H1 (cell line): ENCODE results near the gene APOO. TPM values are rescaled to one million over a fixed set of nuclear protein-coding genes. Genes with fewer than 3 reads are reported as not detected.

ENCODE experiments used
- CTCF ChIA-PET: fragments of 300-600 bp; sonication (Branson Sonifier 250); formaldehyde crosslinking; loops from one replicate; lab custom pipeline; 2021; ENCODE audit not compliant: partially characterized antibody; lab: Charles Lee
- POLR2A ChIA-PET: fragments of 300-600 bp; sonication (Branson Sonifier 250); formaldehyde crosslinking; loops from one replicate; lab custom pipeline; 2021; ENCODE audit warnings: inconsistent platforms; ENCODE audit not compliant: partially characterized antibody; lab: Charles Lee
- DNase-seq, 2 experiments: peaks; one replicate each; pipeline versions ENCODE4 v3.0.0 to v3.0.0-alpha.2; 2010 to 2022; ENCODE audit warnings: low spot score in 2 of 2, low read depth in 1 of 2, mixed read lengths in 1 of 2
- FAIRE-seq: peaks from 2 replicates; lab custom pipeline; 2011; peaks lifted over from hg19 to GRCh38; lab: Jason Lieb, UNC
- H2AFZ ChIP-seq: 2 replicates; pipeline ENCODE4 v1.8.1; 2012; ENCODE audit warnings: low read length, inconsistent platforms
- H2AK5ac ChIP-seq: 2 replicates; pipeline ENCODE4 v1.6.1; 2013; ENCODE audit warnings: low read depth, low read length
- H2BK120ac ChIP-seq: replicated peaks from 2 replicates; pipeline ENCODE3; 2013; ENCODE audit warnings: low read depth, low read length, inconsistent platforms
- H2BK12ac ChIP-seq: 2 replicates; pipeline ENCODE4 v1.6.1; 2013; ENCODE audit warnings: low read depth, low read length
- H2BK15ac ChIP-seq: 2 replicates; pipeline ENCODE4 v1.6.1; 2013; ENCODE audit warnings: low read length
- H2BK20ac ChIP-seq: 2 replicates; pipeline ENCODE4 v1.6.1; 2013; ENCODE audit warnings: low read length
- H2BK5ac ChIP-seq: 2 replicates; pipeline ENCODE4 v1.6.1; 2013; ENCODE audit warnings: low read depth, low read length
- H3K14ac ChIP-seq: 2 replicates; pipeline ENCODE4 v1.6.1; 2013; ENCODE audit warnings: inconsistent platforms; ENCODE audit not compliant: insufficient read length
- H3K18ac ChIP-seq: 2 replicates; pipeline ENCODE4 v1.6.1; 2013; ENCODE audit warnings: low read length; ENCODE audit errors: extremely low read depth
- H3K23ac ChIP-seq: 2 replicates; pipeline ENCODE4 v1.6.1; 2013; ENCODE audit warnings: inconsistent platforms; ENCODE audit not compliant: insufficient read length
- H3K23me2 ChIP-seq: 2 replicates; pipeline ENCODE4 v1.6.1; 2013; ENCODE audit warnings: low read depth, low read length
- H3K27ac ChIP-seq: 2 replicates; pipeline ENCODE4 v1.6.1; 2011; ENCODE audit warnings: low read depth, low read length, inconsistent platforms
- H3K27me3 ChIP-seq, 4 experiments: replicated peaks in 1 of 4; 1 replicate in 1 of 4; 2 replicates in 3 of 4; pipeline versions ENCODE4 v1.6.1 to v1.8.1; 2011 to 2013; ENCODE audit warnings: low read length in 3 of 4, mild to moderate bottlenecking in 3 of 4, inconsistent platforms in 2 of 4, mixed read lengths in 2 of 4, moderate library complexity in 1 of 4; ENCODE audit not compliant: control insufficient read depth in 3 of 4, insufficient read depth in 3 of 4; ENCODE audit errors: extremely low read depth in 1 of 4
- H3K36me3 ChIP-seq, 4 experiments: 2 replicates each; pipeline versions ENCODE4 v1.6.1 to v1.8.1; 2011 to 2013; ENCODE audit warnings: mild to moderate bottlenecking in 4 of 4, low read length in 3 of 4, moderate library complexity in 2 of 4, control low read depth in 1 of 4, inconsistent platforms in 1 of 4; ENCODE audit not compliant: insufficient read depth in 4 of 4, control insufficient read depth in 2 of 4
- H3K4ac ChIP-seq: replicated peaks from 2 replicates; pipeline ENCODE3; 2013; ENCODE audit warnings: low read length, low read depth, mixed read lengths, inconsistent platforms; ENCODE audit not compliant: insufficient read length
- H3K4me1 ChIP-seq, 4 experiments: replicated peaks in 1 of 4; 1 replicate in 1 of 4; 2 replicates in 3 of 4; pipeline versions ENCODE4 v1.6.1 to v1.8.1; 2011 to 2013; ENCODE audit warnings: low read length in 3 of 4, inconsistent platforms in 2 of 4, mixed read lengths in 1 of 4; ENCODE audit not compliant: insufficient read depth in 4 of 4, control insufficient read depth in 3 of 4
- H3K4me2 ChIP-seq, 2 experiments: 2 replicates each; pipeline versions ENCODE4 v1.6.1 to v1.8.1; 2011 to 2013; ENCODE audit warnings: low read depth in 2 of 2, low read length in 2 of 2, control low read depth in 1 of 2, inconsistent platforms in 1 of 2, mild to moderate bottlenecking in 1 of 2; ENCODE audit not compliant: insufficient read depth in 1 of 2
- H3K4me3 ChIP-seq, 4 experiments: fragments of 200-600, 300-600 bp in 1 of 4; sonication (generic), shearing (Covaris generic), sonication (Bioruptor Twin) in 1 of 4; 2 replicates each; pipeline versions ENCODE4 v1.5.1 to v1.8.1; 2011 to 2016; ENCODE audit warnings: low read length in 4 of 4, low read depth in 3 of 4, control low read depth in 2 of 4, inconsistent platforms in 2 of 4, mild to moderate bottlenecking in 2 of 4, mixed read lengths in 1 of 4, moderate library complexity in 1 of 4; ENCODE audit not compliant: insufficient read depth in 2 of 4; ENCODE audit errors: extremely low read depth in 1 of 4
- H3K56ac ChIP-seq: replicated peaks from 2 replicates; pipeline ENCODE3; 2013; ENCODE audit warnings: low read depth, mild to moderate bottlenecking, mixed read lengths, low read length, inconsistent platforms; ENCODE audit not compliant: insufficient read length
- H3K79me1 ChIP-seq: 2 replicates; pipeline ENCODE4 v1.6.1; 2013; ENCODE audit warnings: low read depth, low read length, control low read depth
- H3K79me2 ChIP-seq, 2 experiments: 2 replicates each; pipeline versions ENCODE4 v1.6.1 to v1.8.1; 2012 to 2013; ENCODE audit warnings: low read length in 2 of 2, mild to moderate bottlenecking in 2 of 2, inconsistent platforms in 1 of 2; ENCODE audit not compliant: insufficient read depth in 2 of 2, control insufficient read depth in 1 of 2
- H3K9ac ChIP-seq, 4 experiments: replicated peaks in 1 of 4; 1 replicate in 1 of 4; 2 replicates in 3 of 4; pipeline versions ENCODE4 v1.6.1 to v1.8.1; 2011 to 2013; ENCODE audit warnings: low read depth in 3 of 4, low read length in 3 of 4, control low read depth in 2 of 4, mild to moderate bottlenecking in 2 of 4, moderate library complexity in 2 of 4, inconsistent platforms in 1 of 4; ENCODE audit errors: extremely low read depth in 1 of 4
- H3K9me3 ChIP-seq, 2 experiments: 2 replicates each; pipeline versions ENCODE4 v1.6.1 to v1.8.1; 2012 to 2013; ENCODE audit warnings: mild to moderate bottlenecking in 2 of 2, moderate library complexity in 2 of 2, control low read depth in 1 of 2, inconsistent platforms in 1 of 2, low read depth in 1 of 2, low read length in 1 of 2, mixed read lengths in 1 of 2; ENCODE audit not compliant: insufficient read depth in 2 of 2
- H4K20me1 ChIP-seq, 2 experiments: replicated peaks in 1 of 2; 2 replicates each; pipeline versions ENCODE3 to v1.8.1; 2011 to 2013; ENCODE audit warnings: inconsistent platforms in 2 of 2, low read length in 2 of 2, mild to moderate bottlenecking in 1 of 2; ENCODE audit not compliant: insufficient read depth in 2 of 2, control insufficient read depth in 1 of 2
- H4K5ac ChIP-seq: 2 replicates; pipeline ENCODE4 v1.6.1; 2013; ENCODE audit warnings: low read length, low read depth, mixed read lengths, inconsistent platforms; ENCODE audit not compliant: insufficient read length
- H4K8ac ChIP-seq: 2 replicates; pipeline ENCODE4 v1.8.0; 2013; ENCODE audit warnings: mild to moderate bottlenecking, moderate library complexity, low read length, inconsistent platforms; ENCODE audit not compliant: insufficient read depth; ENCODE audit errors: extremely low read depth
- H4K91ac ChIP-seq: replicated peaks from 2 replicates; pipeline ENCODE3; 2013; ENCODE audit warnings: low read length, mixed read lengths, inconsistent platforms; ENCODE audit not compliant: insufficient read length
- CREB1 ChIP-seq: IDR thresholded peaks from 2 replicates; pipeline ENCODE4 v1.6.1; 2012; ENCODE audit warnings: inconsistent platforms
- CTBP2 ChIP-seq: IDR thresholded peaks from 2 replicates; pipeline ENCODE4 v1.7.0; 2011; ENCODE audit warnings: borderline replicate concordance, mild to moderate bottlenecking, moderate library complexity, mixed read lengths, low read length; ENCODE audit not compliant: insufficient read depth, insufficient read length
- HDAC2 ChIP-seq, 2 experiments: fragments of 300-600 bp in 1 of 2; sonication (generic) in 1 of 2; IDR thresholded peaks; 2 replicates each; pipeline ENCODE4 v1.6.1; 2011 to 2012; ENCODE audit warnings: low read depth in 2 of 2, low read length in 2 of 2, mild to moderate bottlenecking in 2 of 2, moderate library complexity in 2 of 2, borderline replicate concordance in 1 of 2, inconsistent platforms in 1 of 2
- KDM1A ChIP-seq: fragments of 200-600, 300-600 bp; sonication (generic); IDR thresholded peaks from 2 replicates; pipeline ENCODE4 v1.7.1; 2016; ENCODE audit warnings: mild to moderate bottlenecking, low read length, borderline replicate concordance
- RBBP5 ChIP-seq: IDR thresholded peaks from 2 replicates; pipeline ENCODE4 v1.7.1; 2012; ENCODE audit warnings: low read depth, mild to moderate bottlenecking, inconsistent platforms, low read length, moderate library complexity, borderline replicate concordance
- RFX5 ChIP-seq: IDR thresholded peaks from 2 replicates; pipeline ENCODE4 v1.6.1; 2011; ENCODE audit warnings: low read depth, low read length, improper control_type of control experiment, borderline replicate concordance
- SRF ChIP-seq: IDR thresholded peaks from 2 replicates; pipeline ENCODE4 v1.6.1; 2011; ENCODE audit warnings: mild to moderate bottlenecking, low read depth, low read length, moderate library complexity
- TBP ChIP-seq: IDR thresholded peaks from 2 replicates; pipeline ENCODE4 v1.6.1; 2011; ENCODE audit warnings: low read depth, low read length, improper control_type of control experiment
- WGBS, 2 experiments: shearing (Covaris generic) in 1 of 2; methylation state at CpG; one replicate each; pipeline versions ENCODE4 v1.1.6 to v1.1.7; 2013 to 2015; ENCODE audit warnings: low lambda C conversion rate in 2 of 2, mixed read lengths in 2 of 2, inconsistent platforms in 1 of 2, low coverage in 1 of 2, missing lambda C conversion rate in 1 of 2; ENCODE audit not compliant: insufficient replicate concordance in 2 of 2, insufficient coverage in 1 of 2, insufficient read length in 1 of 2; ENCODE audit errors: extremely low coverage in 1 of 2, missing lambda C conversion rate in 1 of 2; 5-methylcytosine and 5-hydroxymethylcytosine counted together
- polyA plus RNA-seq, 7 experiments: library from polyadenylated mRNA; depleted of rRNA in 3 of 7; stranded (reverse) in 5 of 7; unstranded in 2 of 7; fragments of >200 nt in 5 of 7; fragments of 200-250 nt in 2 of 7; gene quantifications; 1 replicate in 5 of 7; 2 replicates in 1 of 7; 4 replicates in 1 of 7; pipeline versions ENCODE4 v1.2.1 to v1.2.3, GENCODE V29; 2011 to 2013; ENCODE audit warnings: missing spikeins in 2 of 7, mixed read lengths in 2 of 7
- total RNA-seq: library from RNA; stranded (reverse); fragmentation: NEBNext Ultra II Directional; extraction: Animal tissue kit (Norgen Biotek cat#: 25700); gene quantifications from 2 replicates; pipeline ENCODE4 v1.2.1, GENCODE V29; 2021
- TF ChIP-seq, protein P1 (sequence below): IDR thresholded peaks from 2 replicates; pipeline ENCODE4 v1.6.1; 2011; ENCODE audit warnings: low read depth, mild to moderate bottlenecking, low read length; ENCODE audit not compliant: insufficient read depth

The APOO gene
- total and polyA plus RNA-seq, 2 of the 8 experiments (the other 6 are each of a cell fraction or from before 2014, with no cell fraction given) = 25.7 to 45.0 TPM

DNA sequence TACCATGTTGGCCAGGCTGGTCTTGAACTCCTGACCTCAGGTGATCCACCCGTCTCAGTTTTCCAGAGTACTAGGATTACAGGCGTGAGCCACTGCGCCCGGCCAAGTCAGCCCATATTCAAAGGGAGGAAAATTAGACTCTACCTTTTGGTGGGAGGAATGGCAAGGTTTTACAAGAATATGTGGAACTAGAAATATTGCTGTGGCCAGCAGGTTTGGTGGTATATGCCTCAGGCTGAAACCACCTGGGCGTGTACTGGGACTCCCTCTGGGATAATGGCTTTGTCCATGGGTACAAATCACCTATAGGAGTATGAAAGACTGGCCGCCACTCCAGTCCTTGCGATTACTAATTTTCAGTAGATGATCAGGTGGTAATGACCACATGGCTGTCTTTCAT is 92.4 kb downstream of the APOO start:
- Histone ChIP-seq H3K14ac (no peak overlapping the region), H3K56ac (no peak overlapping the region), H4K8ac (no peak overlapping the region), H2BK20ac (no peak overlapping the region), H3K36me3 (no peaks in the 10 kb centered on the region), H3K9me3 (no peaks in the 10 kb centered on the region), H3K4me1 (peaks cover 0 to 7% (median 0%) of the 10 kb centered on the region in 4 experiments; a peak in 1 of 7 replicates), H3K9ac (no peak overlapping the region), H4K20me1 (no peaks in the 10 kb centered on the region), H3K4me3 (no peak overlapping the region), H3K18ac (no peak overlapping the region), H2BK12ac (no peak overlapping the region), H2BK15ac (no peak overlapping the region), H4K91ac (no peak overlapping the region), H3K23me2 (no peaks in the 10 kb centered on the region), H2AFZ (no peak overlapping the region), H4K5ac (no peak overlapping the region), H2BK120ac (no peak overlapping the region), H3K27ac (no peak overlapping the region), H3K27me3 (no peaks in the 10 kb centered on the region), H3K79me1 (no peaks in the 10 kb centered on the region), H3K4me2 (no peak overlapping the region), H3K4ac (no peak overlapping the region), H3K79me2 (no peaks in the 10 kb centered on the region), H3K23ac (no peak overlapping the region), H2AK5ac (no peak overlapping the region), H2BK5ac (no peak overlapping the region)
- TF ChIP-seq, protein P1, sequence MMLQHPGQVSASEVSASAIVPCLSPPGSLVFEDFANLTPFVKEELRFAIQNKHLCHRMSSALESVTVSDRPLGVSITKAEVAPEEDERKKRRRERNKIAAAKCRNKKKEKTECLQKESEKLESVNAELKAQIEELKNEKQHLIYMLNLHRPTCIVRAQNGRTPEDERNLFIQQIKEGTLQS = no peak
- TF ChIP-seq HDAC2 (IDR thresholded peaks at IDR 0.05; ENCODE audit: borderline replicate concordance in 1 of 2, low read depth in 2 of 2, low read length in 2 of 2) (no peak), KDM1A (no peak), RBBP5 (no peak), SRF (no peak), CREB1 (no peak), CTBP2 (no peak), TBP (no peak), RFX5 (no peak)
- POLR2A ChIA-PET = interaction anchor here (0.7 kb wide), 1 partner anchor 9 kb away, joined by 3 read pairs; no protein-coding TSS in a partner anchor
- DNase-seq (no peak), FAIRE-seq (no peak)
- 94% methylated on average over 6 of the region's 7 CpGs; no CpG with 5 or more reads in 1 of the 2 experiments for WGBS, 2 experiments
- CTCF ChIA-PET = no interaction called here
